HEK293 (cell line): ENCODE data around the gene SH3BP2.

ENCODE experiments used
- CTCF ChIA-PET: fragments of 350-600 bp; formaldehyde crosslinking; extraction: SDS; loops from one replicate; lab custom pipeline; 2021; ENCODE audit warnings: antibody characterized with exemption; lab: Yijun Ruan, JAX
- POLR2A ChIA-PET: fragments of 300-600 bp; formaldehyde crosslinking; extraction: SDS; loops from one replicate; lab custom pipeline; 2020; ENCODE audit warnings: antibody characterized with exemption, inconsistent platforms; lab: Yijun Ruan, JAX
- H3K27ac ChIP-seq: fragments of 200-500 bp; sonication (Bioruptor generic); 2 replicates; pipeline ENCODE4 v1.5.1; 2014; ENCODE audit warnings: low read depth, low read length, control low read depth, inconsistent platforms; ENCODE audit errors: extremely low read depth
- H3K36me3 ChIP-seq, 2 experiments: fragments of 200-500 bp in 1 of 2; sonication (Bioruptor generic) in 1 of 2; 1 replicate in 1 of 2; 2 replicates in 1 of 2; pipeline ENCODE4 v1.5.1; 2014 to 2017; ENCODE audit warnings: inconsistent platforms in 2 of 2, low read length in 2 of 2; ENCODE audit not compliant: control insufficient read depth in 2 of 2, insufficient read depth in 1 of 2
- H3K4me1 ChIP-seq: fragments of 200-500 bp; sonication (Bioruptor generic); 2 replicates; pipeline ENCODE4 v1.5.1; 2014; ENCODE audit warnings: mild to moderate bottlenecking, low read length, inconsistent platforms; ENCODE audit not compliant: control insufficient read depth, insufficient read depth
- H3K4me3 ChIP-seq: 2 replicates; pipeline ENCODE4 v1.5.1; 2011; ENCODE audit warnings: low read depth, mild to moderate bottlenecking, control low read depth, low read length, moderate library complexity
- H3K9me3 ChIP-seq: fragments of 200-500 bp; sonication (Bioruptor generic); 2 replicates; pipeline ENCODE4 v1.5.1; 2014; ENCODE audit warnings: low read depth, low read length, inconsistent platforms; ENCODE audit not compliant: control insufficient read depth, insufficient read depth
- GLI4 ChIP-seq: fragments of 450-650 bp; formaldehyde crosslinking; IDR thresholded peaks from 2 replicates; pipeline ENCODE4 v1.5.1; 2016; ENCODE audit warnings: missing biosample characterization, missing genetic modification characterization
- GLIS2 ChIP-seq: fragments of 450-650 bp; formaldehyde crosslinking; IDR thresholded peaks from 2 replicates; pipeline ENCODE4 v1.5.1; 2016; ENCODE audit warnings: missing biosample characterization, missing genetic modification characterization
- HOXA7 ChIP-seq: sonication (generic); formaldehyde crosslinking; IDR thresholded peaks from 2 replicates; pipeline ENCODE4 v1.8.1; 2022; ENCODE audit warnings: missing genetic modification reagents, borderline replicate concordance
- MEIS1 ChIP-seq: sonication (generic); formaldehyde crosslinking; IDR thresholded peaks from 2 replicates; pipeline ENCODE4 v1.8.1; 2022; ENCODE audit warnings: missing genetic modification reagents, mild to moderate bottlenecking, borderline replicate concordance
- PRDM6 ChIP-seq: fragments of 450-650 bp; formaldehyde crosslinking; IDR thresholded peaks from 2 replicates; pipeline ENCODE4 v1.5.1; 2017; ENCODE audit warnings: missing biosample characterization, missing genetic modification characterization
- REPIN1 ChIP-seq: fragments of 450-650 bp; formaldehyde crosslinking; IDR thresholded peaks from 2 replicates; pipeline ENCODE4 v1.5.1; 2017; ENCODE audit warnings: missing biosample characterization, missing genetic modification characterization, low read depth
- SALL2 ChIP-seq: fragments of 450-650 bp; formaldehyde crosslinking; IDR thresholded peaks from 2 replicates; pipeline ENCODE4 v1.5.0; 2017; ENCODE audit warnings: missing biosample characterization, mild to moderate bottlenecking, missing genetic modification characterization, borderline replicate concordance
- ZBTB26 ChIP-seq: fragments of 450-650 bp; formaldehyde crosslinking; optimal IDR thresholded peaks from 2 replicates; pipeline ENCODE3; 2016; ENCODE audit warnings: missing biosample characterization, mild to moderate bottlenecking, missing genetic modification characterization
- ZNF10 ChIP-seq: fragments of 450-650 bp; formaldehyde crosslinking; IDR thresholded peaks from 2 replicates; pipeline ENCODE4 v1.5.1; 2017; ENCODE audit warnings: missing biosample characterization, missing genetic modification characterization
- ZNF148 ChIP-seq: fragments of 450-650 bp; formaldehyde crosslinking; IDR thresholded peaks from 2 replicates; pipeline ENCODE4 v1.5.0; 2017; ENCODE audit warnings: missing biosample characterization, missing genetic modification characterization, borderline replicate concordance
- ZNF18 ChIP-seq: fragments of 450-650 bp; formaldehyde crosslinking; IDR thresholded peaks from 2 replicates; pipeline ENCODE4 v1.5.1; 2016; ENCODE audit warnings: missing biosample characterization, missing genetic modification characterization
- ZNF280D ChIP-seq: fragments of 450-650 bp; formaldehyde crosslinking; IDR thresholded peaks from 2 replicates; pipeline ENCODE4 v1.5.1; 2016; ENCODE audit warnings: missing biosample characterization, missing genetic modification characterization
- ZNF510 ChIP-seq: fragments of 450-650 bp; formaldehyde crosslinking; IDR thresholded peaks from 2 replicates; pipeline ENCODE4 v1.5.1; 2018; ENCODE audit warnings: mild to moderate bottlenecking, missing genetic modification characterization, missing biosample characterization; ENCODE audit not compliant: insufficient replicate concordance
- ZNF544 ChIP-seq: fragments of 450-650 bp; formaldehyde crosslinking; IDR thresholded peaks from 2 replicates; pipeline ENCODE4 v1.5.0; 2017; ENCODE audit warnings: missing biosample characterization, missing genetic modification characterization
- ZNF558 ChIP-seq: fragments of 450-650 bp; formaldehyde crosslinking; IDR thresholded peaks from 2 replicates; pipeline ENCODE4 v1.5.1; 2016; ENCODE audit warnings: missing biosample characterization, missing genetic modification characterization
- ZNF600 ChIP-seq: fragments of 450-650 bp; formaldehyde crosslinking; IDR thresholded peaks from 2 replicates; pipeline ENCODE4 v1.5.1; 2016; ENCODE audit warnings: missing biosample characterization, missing genetic modification characterization
- ZNF830 ChIP-seq: fragments of 450-650 bp; IDR thresholded peaks from 2 replicates; pipeline ENCODE4 v1.5.0; 2018; ENCODE audit warnings: missing biosample characterization, missing genetic modification characterization, low read depth, mild to moderate bottlenecking, moderate library complexity
- ZNF837 ChIP-seq: fragments of 450-650 bp; formaldehyde crosslinking; IDR thresholded peaks from 2 replicates; pipeline ENCODE4 v1.5.1; 2016; ENCODE audit warnings: missing biosample characterization, missing genetic modification characterization

The SH3BP2 gene

GRCh38 chr4:2831611-2832308 lies 38.9 kb downstream of the SH3BP2 start (continued):
- TF ChIP-seq ZNF10 (no peak), SALL2 (tag by site-specific recombination) (no peak), HOXA7 (CRISPR knock-in tag) (no peak)

- H3K36me3 ChIP-seq = peaks cover 0 to 81% of the 10 kb centered on the region in 2 experiments; a peak in 1 of 3 replicates
- ChIA-PET POLR2A (interaction anchor here (0.6 kb wide), 1 partner anchor 56 kb away, joined by 3 read pairs; no protein-coding TSS in a partner anchor), CTCF (no interaction called here)
- H3K4me3 ChIP-seq = no peak overlapping the region
- no peak overlapping the region for H3K27ac ChIP-seq
- H3K9me3 ChIP-seq = no peaks in the 10 kb centered on the region
- TF ChIP-seq ZBTB26 (no peak), GLIS2 (0 out of 2 replicates have a peak, but pooled peaks have one; percentile 16), ZNF18 (tag by site-specific recombination) (no peak), ZNF830 (no peak), ZNF600 (peak; percentile 32; the same call in 1 of the 2 replicates), MEIS1 (CRISPR knock-in tag) (no peak), ZNF148 (tag by site-specific recombination) (no peak)
- TF ChIP-seq, all 188 proteins: peak for 2
- H3K4me1 ChIP-seq = no peaks in the 10 kb centered on the region
Observed at GRCh38 chr4:2832309-2832980, 39.6 kb downstream of the SH3BP2 start.

- Histone ChIP-seq H3K9me3 (no peaks in the 10 kb centered on the region), H3K36me3 (peaks cover 0 to 74% of the 10 kb centered on the region in 2 experiments; a peak in 1 of 3 replicates), H3K4me3 (no peak overlapping the region), H3K4me1 (no peaks in the 10 kb centered on the region), H3K27ac (no peak overlapping the region)
- ChIA-PET CTCF (no interaction called here), POLR2A (no interaction called here)
- no peak for TF ChIP-seq ZNF558 (tag by site-specific recombination)
- TF ChIP-seq REPIN1 (tag by site-specific recombination) = no peak
- TF ChIP-seq ZNF544 (tag by site-specific recombination) = no peak
- no peak for TF ChIP-seq ZNF510 (tag by site-specific recombination)
- no peak for TF ChIP-seq ZNF837 (tag by site-specific recombination)
- no peak for TF ChIP-seq GLI4 (tag by site-specific recombination)
- no peak for TF ChIP-seq ZNF280D
- no peak for TF ChIP-seq HOXA7 (CRISPR knock-in tag)
- no peak for TF ChIP-seq PRDM6 (tag by site-specific recombination)
Observed at GRCh38 chr4:2832981-2833670, 40.2 kb downstream of the SH3BP2 start.
